Measurements from ENCODE around the gene NARS2.
A peak's percentile ranks its signal among the peaks of the same experiment; 100 is the strongest.

Gene NARS2

DNA sequence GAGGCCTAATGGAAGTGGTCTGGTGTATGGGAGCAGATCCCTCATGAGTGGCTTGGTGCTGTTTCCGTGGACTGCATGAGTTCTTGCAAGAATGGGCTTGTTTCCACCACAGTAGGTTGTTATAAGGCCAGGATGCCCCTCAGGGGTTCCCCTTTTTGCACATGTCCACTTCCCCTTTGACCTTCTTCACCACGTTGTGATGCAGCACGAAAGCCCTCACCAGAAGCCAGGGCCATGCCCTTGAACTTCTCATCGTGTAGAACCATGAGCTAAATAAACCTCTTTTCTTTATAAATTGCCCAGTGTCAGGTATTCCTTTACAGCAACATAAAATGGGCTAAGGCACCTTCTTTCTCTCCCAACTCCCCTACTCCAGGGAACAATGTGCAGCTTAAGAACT is 2.8 kb upstream of the NARS2 start:
- H3K4me3 ChIP-seq (ENCODE audit: low read depth, low read length): no peak overlapping the region
- DNase-seq: no peak
- in situ Hi-C loops (cut with HindIII; ENCODE audit: low pct_ligation_motif_present, low sequenced_read_pairs): no loop called here
- no peak overlapping the region for H3K27ac ChIP-seq
- H3K27me3 ChIP-seq (replicated peaks): no peaks in the 10 kb centered on the region
- no peak for TF ChIP-seq CTCF (IDR thresholded peaks at IDR 0.05; ENCODE audit: low read depth, low read length, missing control alignments)
- no peaks in the 10 kb centered on the region for H3K36me3 ChIP-seq (replicated peaks)

DNA sequence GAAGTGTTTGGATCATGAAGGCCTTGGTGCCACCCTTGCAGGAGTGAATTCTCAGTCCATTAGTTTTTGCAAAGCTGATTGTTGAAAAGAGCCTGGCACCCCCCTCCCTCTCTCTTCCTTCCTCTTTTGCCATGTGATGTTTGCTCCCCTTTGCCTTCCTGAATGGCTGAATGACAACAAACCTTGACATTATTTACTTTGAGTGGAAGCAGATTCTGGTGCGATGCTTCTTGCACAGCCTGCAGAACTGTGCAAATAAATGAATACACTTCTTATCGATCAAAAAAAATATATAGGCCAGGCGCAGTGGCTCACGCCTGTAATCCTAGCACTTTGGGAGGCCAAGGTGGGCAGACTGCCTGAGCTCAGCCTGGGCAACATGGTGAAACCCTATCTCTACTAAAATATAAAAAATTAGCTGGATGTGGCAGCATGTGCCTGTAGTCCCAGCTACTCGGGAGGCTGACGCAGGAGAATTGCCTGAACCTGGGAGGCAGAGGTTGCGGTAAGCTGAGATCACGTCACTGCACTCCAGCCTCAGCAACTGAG is 2.0 kb upstream of the NARS2 start:
- TF ChIP-seq CTCF (IDR thresholded peaks at IDR 0.05; ENCODE audit: low read depth, low read length, missing control alignments): no peak
- no peak for DNase-seq
- Histone ChIP-seq H3K36me3 (replicated peaks) (no peaks in the 10 kb centered on the region), H3K27me3 (replicated peaks) (no peaks in the 10 kb centered on the region), H3K27ac (no peak overlapping the region), H3K4me3 (ENCODE audit: low read depth, low read length) (no peak overlapping the region)
- in situ Hi-C loops (cut with HindIII; ENCODE audit: low pct_ligation_motif_present, low sequenced_read_pairs): no loop called here

DNA sequence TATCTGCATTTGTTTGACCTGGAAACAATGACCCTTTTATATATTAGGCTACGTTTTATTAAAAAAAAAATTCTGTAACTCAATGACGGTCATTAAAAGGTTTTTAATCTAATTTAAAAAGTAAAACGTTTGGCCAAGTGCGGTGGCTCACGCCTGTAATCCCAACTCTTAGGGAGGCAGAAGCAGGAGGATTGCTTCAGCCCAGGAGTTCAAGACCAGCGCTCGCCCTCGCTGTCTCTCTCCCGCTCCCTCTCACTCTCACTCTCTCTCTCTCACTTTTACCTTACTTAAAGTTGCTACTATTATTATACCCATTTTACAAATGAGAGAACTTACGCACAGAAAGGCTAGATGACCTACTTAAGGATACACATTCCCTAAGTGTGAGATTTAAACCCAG is 814 bp upstream of the NARS2 start:
- Histone ChIP-seq H3K4me3 (ENCODE audit: low read depth, low read length) (peak overlapping the region; percentile 95), H3K27me3 (replicated peaks) (no peaks in the 10 kb centered on the region), H3K36me3 (replicated peaks) (no peaks in the 10 kb centered on the region), H3K27ac (no peak overlapping the region)
- in situ Hi-C loops (cut with HindIII; ENCODE audit: low pct_ligation_motif_present, low sequenced_read_pairs): no loop called here
- TF ChIP-seq CTCF (IDR thresholded peaks at IDR 0.05; ENCODE audit: low read depth, low read length, missing control alignments): no peak
- DNase-seq: no peak

DNA sequence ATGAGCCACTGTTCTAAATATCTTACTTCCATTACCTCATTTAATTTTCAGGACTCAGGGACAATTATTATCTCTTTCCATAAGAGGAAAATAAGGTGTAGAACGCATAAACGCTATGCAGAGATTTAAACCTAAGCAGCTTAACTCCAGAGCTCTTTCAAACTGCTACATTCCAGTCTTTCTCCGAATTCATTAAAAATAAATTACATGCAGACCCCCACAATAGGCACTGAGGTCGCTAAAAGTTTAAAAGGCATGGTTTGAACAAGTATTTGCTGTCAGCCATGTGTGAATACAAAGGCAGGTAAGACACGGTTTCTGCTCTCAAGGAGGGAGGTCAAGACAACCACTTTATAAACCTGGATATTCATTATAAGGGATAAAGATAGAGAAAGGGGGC is 983 bp downstream of the NARS2 start:
- Histone ChIP-seq H3K4me3 (ENCODE audit: low read depth, low read length) (peak overlapping the region; percentile 95), H3K27ac (no peak overlapping the region), H3K36me3 (replicated peaks) (no peaks in the 10 kb centered on the region), H3K27me3 (replicated peaks) (no peaks in the 10 kb centered on the region)
- TF ChIP-seq CTCF (IDR thresholded peaks at IDR 0.05; ENCODE audit: low read depth, low read length, missing control alignments): no peak
- DNase-seq: no peak
- in situ Hi-C loops (cut with HindIII; ENCODE audit: low pct_ligation_motif_present, low sequenced_read_pairs): no loop called here

DNA sequence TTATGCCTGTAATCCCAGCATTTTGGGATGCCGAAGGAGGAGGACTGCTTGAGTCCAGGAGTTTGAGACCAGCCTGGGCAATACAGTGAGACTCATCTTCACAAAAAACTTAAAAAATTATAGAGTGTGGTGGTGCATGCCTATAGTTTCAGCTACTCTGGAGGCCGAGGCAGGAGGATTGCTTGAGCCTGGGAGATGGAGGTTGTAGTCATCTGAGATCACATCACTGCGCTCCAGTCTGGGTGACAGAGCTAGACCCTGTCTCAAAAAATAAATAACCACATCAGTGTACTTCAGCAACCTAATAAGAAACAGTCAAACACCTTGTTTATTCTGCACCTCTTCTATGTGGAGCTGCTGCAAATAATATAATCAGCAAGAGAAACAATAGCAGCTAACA is 1.4 kb downstream of the NARS2 start:
- in situ Hi-C loops (cut with HindIII; ENCODE audit: low pct_ligation_motif_present, low sequenced_read_pairs): no loop called here
- no peak overlapping the region for H3K27ac ChIP-seq
- no peak for DNase-seq
- no peaks in the 10 kb centered on the region for H3K36me3 ChIP-seq (replicated peaks)
- peak overlapping the region; percentile 95 for H3K4me3 ChIP-seq (ENCODE audit: low read depth, low read length)
- H3K27me3 ChIP-seq (replicated peaks): no peaks in the 10 kb centered on the region
- no peak for TF ChIP-seq CTCF (IDR thresholded peaks at IDR 0.05; ENCODE audit: low read depth, low read length, missing control alignments)

DNA sequence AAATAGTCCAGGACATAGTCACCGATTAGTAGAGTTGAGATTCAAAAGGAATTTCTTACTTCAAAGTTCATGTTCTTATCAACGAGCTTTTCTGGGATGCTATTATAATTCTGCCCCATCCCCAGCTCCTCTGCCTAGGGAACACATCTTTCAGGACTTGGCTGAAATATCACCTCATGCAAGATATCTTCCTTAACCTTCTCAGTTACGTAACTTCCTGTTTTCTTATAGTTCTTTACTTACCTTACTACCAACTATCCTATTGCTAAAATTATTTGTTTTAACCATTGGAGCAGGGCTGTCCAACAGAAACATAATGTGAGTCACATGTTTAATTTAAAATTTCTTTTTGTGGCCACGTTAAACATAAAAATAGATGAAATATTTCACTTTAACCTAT is 2.3 kb downstream of the NARS2 start:
- H3K36me3 ChIP-seq (replicated peaks): no peaks in the 10 kb centered on the region
- in situ Hi-C loops (cut with HindIII; ENCODE audit: low pct_ligation_motif_present, low sequenced_read_pairs): no loop called here
- no peak for DNase-seq
- H3K27ac ChIP-seq: no peak overlapping the region
- H3K4me3 ChIP-seq (ENCODE audit: low read depth, low read length): no peak overlapping the region
- no peak for TF ChIP-seq CTCF (IDR thresholded peaks at IDR 0.05; ENCODE audit: low read depth, low read length, missing control alignments)
- H3K27me3 ChIP-seq (replicated peaks): no peaks in the 10 kb centered on the region

Data from brain microvascular endothelial cell (primary cell).